HG03108 (cell line): ENCODE data around the gene NDUFAF8.
A peak's percentile ranks its signal among the peaks of the same experiment; 100 is the strongest.

Experiments used
- ATAC-seq: cut with Tn5 transposase; IDR thresholded peaks from one replicate; pipeline ENCODE4 v1.9.1; 2021; ENCODE audit warnings: moderate library complexity; ENCODE audit not compliant: unreplicated experiment

NDUFAF8 gene, protein sequence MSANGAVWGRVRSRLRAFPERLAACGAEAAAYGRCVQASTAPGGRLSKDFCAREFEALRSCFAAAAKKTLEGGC

DNA sequence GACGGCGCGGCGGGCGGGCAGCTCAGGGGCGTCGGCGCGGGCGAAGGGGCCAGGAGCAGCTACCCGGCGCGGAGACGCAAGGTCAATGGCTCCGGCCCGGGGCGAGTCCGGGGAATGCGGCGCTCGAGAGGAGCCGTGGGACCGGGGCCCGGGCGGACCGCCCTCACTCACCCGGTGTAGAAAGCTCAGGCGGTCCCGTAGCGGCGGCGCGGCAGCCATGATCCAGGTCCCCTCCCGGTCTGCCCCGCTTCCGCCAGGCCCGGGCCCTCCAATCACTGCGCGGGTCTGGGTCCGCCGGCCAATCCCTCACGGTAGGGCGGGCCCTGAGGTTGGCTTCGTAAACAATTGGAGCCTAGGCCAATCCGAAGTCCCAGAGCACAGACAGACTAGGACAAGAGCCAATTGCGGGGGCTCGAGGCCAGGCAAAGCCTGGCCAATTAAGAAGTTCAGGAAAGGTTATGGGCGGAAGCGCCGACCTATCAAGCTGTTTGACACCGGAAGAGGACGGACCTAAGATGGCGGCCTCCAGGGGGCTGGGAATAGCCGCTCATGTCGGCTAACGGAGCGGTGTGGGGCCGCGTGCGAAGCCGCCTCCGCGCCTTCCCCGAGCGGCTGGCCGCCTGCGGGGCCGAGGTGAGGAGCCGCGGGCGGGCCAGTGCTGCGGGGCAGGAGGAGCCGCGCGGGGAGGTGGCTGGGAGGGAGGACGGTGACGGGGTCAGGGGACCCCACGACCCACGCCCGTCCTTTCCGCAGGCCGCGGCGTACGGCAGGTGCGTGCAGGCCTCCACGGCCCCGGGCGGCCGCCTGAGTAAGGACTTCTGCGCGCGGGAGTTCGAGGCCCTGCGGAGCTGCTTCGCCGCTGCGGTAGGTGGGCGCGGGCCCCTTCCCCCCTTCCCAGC is at the start of gene NDUFAF8, which contains the start of gene TEPSIN:
TSS of gene NDUFAF8 (plus strand) at position 504 of the 899 bp plus-strand sequence. CDS start at position 550, 46 bp downstream.
TSS of gene TEPSIN (minus strand) at position 241 of the 899 bp plus-strand sequence. CDS start at position 219, 22 bp downstream.
- peak; percentile 95 for ATAC-seq

DNA sequence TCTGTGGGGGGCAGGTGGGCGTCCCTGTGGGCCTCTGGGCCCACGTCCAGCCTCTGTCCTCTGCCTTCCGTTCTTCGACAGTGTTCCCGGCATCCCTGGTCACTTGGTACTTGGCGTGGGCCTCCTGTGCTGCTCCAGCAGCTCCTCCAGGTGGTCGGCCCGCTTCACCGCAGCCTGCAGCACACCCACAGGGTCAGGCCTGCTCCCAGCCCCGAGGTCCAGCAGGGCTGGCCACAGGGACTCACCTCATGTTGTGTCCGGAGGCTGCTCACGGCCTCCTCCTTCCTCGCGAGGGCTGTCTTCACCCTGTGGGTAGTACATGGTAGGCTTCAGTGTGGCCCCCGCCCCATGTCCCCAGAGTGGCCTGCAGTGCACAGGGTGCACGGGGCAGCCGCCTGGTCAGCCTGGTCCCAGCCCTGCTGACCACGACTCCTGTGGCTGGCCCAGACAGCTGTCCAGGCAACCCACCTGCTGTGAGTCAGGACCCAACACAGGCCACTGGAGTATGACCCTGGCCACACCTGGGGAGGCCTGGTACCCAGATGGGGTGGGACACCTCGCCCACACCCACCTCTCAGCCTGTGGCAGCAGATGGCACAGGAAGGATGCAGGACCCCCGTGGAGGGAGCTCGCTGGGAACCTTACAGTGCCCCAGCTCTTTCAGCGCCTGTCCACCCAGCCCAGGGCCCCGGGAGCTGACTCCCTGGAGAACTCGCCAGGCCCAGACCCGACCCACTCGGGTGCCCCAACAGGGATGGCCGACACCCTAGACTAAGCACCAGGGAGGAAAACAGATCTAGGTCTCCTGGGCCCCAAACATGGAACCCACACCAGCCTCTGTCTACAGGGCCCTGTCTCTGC is 49.2 kb upstream of the NDUFAF8 start:
- no peak for ATAC-seq

DNA sequence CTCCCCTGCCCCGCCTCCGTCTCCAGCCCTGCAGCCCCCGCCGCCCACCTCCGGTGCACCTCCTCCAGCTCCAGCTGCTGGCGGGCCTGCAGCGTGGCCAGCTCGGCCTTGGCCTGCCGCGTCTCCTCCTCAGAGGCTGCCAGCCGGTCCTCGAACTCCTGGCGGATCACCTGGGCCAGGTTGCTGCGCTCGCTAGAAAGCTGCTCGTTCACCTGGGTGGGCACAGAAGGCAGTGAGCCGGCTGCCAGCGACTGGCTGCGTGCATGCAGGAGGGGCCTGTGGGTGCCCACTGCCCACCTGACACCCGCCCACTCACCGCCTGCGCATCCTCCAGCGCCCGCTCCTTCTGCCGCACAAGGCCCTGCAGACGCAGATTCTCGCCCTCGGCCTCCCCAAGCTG is 48.5 kb upstream of the NDUFAF8 start:
- ATAC-seq = no peak

DNA sequence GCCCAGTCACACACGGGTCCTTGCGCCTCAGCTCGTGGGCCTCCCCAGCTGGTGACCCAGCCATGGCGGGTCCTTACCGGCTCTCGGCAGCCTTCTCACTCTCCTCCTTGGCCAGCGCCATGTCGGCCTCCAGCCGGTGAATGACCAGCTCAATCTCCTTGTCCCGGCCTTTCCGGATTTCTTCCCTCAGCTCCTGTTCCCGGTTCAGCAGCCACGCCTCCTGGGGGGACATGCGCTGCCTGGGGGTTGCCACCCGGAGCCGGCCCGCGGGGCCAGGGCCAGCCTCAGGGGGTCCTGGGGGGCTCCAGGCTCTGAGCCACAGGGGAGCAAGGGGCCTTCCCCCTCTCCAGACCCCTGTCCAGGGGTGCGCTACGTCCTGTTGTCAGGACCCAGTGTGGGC is 48.0 kb upstream of the NDUFAF8 start:
- ATAC-seq = no peak

DNA sequence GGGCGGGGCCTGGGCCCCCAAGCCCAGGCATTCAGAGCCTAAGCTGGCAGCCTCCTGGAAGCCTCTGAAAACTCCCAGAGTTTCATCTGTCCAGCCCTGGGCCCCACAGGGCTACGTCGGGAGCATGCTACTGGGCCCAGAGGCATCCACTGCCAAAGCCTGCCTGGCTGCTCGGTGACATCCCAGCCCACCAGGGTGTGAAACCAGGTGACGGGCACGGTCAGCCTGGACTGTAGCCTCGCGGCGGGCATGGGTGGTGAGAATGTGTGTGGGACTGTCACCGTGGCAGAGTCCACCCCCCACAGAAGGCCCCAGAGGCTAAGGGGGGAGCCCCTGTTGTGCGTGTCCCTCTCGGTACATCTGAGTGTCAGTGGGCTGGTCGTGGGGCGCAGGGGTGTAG is 47.5 kb upstream of the NDUFAF8 start:
- ATAC-seq = no peak

DNA sequence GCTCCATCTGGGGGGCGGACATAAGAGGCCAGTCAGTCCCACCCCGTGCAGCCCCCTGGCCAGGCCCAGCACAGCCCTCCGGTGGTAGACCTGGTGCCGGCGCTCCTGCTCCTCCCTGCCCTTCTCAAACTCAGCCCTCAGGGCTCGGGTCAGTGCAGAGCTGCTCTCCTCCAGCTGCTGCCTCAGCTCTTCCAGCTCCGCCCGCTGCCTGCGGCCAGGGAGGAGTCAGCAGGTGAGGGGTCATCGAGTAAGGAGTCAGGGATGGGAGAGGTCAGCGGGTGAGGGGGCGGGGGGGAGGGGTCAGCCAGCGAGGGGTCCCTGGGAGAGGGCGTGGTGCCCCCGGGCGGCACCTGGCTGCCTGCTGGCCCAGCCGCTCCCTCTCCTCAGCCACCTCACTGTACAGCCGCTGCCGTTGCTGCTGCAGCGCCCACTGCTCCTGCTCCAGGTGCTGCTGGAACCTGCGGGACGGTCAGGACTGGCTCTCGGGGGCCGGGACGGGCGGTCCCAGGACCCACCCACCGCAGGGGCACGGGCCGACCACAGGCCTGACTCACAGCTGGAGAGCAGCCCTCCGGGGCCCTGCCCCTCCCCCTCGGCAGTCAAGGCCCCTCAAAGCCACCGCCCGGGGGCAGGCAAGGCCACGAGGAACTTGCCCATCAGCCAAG is 46.6 kb upstream of the NDUFAF8 start:
- ATAC-seq = no peak

DNA sequence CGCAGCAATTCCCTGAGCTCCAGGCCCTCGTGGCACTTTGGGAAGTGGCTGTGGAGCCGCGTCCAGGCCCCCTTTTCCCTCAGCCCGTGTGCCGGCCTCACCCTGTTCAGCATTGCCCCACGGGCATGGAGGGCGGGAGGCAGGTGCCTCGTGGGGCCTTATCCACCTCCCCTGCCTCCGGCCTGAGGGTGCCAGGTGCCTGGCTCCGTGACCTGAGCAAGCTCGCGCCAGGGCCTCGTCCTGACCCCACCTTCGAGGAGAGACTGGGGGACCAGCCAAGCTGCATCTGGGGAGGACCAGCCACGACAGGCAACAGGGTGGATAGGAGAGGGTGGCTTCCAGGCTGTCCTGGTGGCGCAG is 46.1 kb upstream of the NDUFAF8 start:
- ATAC-seq = no peak

DNA sequence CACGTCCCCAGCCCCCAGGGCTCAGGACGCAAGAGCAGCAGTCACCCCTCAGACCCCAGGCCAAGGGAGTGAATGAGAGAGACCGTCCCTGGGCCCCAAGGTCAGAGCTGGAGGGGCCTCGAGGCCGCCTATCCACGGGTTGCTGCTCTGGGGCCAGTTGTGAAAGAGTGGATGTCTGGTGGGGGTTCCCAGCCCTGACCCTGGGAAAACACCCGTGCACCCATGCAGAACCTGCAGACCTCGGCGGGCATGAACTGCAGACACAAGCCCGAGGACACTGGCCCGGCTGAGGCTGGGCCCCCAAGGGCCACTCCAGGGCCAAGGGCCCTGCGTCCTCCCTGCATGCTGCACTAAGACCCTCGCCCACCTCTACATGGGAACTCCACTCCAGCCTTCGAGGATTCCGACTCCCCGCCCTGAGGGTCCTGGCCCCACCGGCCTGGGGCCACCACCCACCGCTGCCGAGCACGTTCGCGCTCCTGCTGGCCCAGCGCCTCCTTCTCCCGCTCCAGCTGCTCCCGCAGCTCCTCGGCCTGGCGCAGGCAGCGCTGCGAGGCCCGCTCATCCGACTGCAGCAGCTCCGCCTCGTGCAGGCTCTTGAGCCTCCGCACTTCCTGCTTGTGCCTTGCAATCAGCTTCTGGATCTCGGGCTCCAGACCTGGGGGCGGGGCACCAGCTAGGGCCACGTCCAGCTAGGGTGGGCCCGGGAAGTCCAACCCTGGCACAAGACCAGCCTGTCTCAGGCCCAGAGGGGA is 45.5 kb upstream of the NDUFAF8 start:
- ATAC-seq = no peak

DNA sequence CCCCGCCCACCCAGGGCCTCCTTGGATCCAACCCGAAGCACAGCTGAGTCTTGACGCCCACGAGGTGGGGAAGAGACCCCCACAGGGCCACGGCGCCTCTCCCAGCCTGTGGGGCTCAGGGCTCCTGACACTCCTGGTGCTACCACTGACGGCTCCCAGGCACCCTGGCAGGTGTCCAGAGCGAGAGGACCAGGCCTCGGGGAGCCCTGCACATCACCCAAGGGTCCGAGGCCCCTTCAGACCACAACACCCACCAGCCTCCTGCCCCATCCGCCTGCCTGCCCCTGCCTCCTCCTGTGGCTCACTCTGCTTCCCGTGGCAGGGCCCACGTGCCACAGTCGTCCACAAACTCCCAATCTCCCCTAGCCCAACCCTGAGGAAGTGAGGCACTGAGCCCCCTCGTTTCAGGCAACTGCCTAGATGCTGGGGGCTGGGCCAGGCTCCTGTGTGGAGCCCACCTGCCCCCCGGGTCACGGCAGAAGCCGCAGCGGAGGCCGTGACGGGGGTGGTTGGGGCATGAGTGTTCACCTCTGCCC is 44.8 kb upstream of the NDUFAF8 start:
- ATAC-seq = no peak

DNA sequence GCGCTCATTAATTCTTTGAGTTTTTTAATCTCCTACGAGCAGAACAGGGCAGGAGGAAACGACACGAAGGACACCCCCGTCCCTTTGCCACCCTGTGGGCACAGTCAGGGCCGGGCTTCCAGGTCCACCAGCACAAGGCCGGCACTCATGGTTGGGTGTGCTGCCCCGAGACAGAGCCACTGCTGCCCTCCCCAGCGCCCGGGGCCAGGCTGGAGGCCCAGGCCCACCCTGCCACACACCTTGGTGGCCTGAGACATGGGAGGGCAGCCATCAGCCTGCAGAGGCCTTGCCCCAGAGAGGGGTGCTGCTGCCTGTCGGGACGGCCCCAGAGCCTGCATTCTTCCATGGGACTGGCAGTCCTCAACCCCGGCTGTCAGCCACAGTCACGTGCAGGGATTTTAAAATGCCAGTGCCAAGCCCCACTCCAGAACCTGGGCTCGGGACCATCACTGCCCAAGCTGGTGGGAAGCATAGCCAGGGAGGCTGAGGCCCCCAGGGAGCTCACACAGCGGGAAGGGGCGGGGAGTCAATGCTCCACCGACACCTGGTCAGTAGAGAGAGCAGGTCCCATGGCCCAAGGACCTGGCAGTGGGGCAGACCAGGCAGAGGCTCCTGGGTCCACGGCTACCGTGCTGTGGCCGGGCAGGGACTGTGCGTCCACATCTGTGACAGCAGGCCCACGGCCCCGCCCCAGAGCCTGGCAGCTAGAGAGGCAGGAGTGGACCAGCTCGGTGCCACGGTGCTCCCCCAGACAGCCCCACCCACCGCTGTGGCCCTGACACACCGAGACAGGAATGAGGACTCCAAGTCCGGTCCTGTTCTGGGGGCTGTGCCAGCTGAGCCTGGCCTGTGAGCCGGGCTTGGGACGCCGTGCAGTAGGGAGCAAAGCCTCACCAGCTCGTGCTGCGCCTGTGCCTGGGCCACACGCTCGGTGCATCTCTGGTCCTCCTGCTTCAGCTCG is 43.9 kb upstream of the NDUFAF8 start:
- ATAC-seq = no peak

DNA sequence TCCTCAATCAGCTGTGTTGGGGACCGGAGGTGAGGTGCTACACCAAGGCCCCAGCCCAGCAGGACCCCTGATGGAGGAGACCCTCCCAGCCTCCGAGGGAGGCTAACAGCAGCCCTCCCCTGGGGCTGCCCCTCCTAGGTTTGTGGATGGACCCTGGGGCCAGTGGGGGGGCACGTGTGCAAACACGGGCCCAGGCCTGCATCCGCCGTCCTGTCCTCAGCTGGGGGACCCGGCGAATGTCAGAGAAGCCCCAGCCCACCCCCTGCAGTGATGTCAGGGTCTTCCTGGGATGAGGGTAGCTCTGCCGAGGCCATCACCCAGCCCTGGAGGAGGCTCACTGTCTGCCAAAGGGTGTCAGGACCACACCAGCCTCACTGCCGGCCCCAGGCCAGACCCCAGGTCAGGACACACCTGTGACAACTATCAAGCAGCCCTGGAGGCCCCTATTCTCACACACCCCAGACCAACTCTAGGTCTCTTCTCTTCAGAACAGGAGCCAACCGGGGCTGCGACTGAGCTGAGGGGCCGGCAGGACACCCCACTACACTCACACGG is 43.1 kb upstream of the NDUFAF8 start:
- ATAC-seq = no peak

DNA sequence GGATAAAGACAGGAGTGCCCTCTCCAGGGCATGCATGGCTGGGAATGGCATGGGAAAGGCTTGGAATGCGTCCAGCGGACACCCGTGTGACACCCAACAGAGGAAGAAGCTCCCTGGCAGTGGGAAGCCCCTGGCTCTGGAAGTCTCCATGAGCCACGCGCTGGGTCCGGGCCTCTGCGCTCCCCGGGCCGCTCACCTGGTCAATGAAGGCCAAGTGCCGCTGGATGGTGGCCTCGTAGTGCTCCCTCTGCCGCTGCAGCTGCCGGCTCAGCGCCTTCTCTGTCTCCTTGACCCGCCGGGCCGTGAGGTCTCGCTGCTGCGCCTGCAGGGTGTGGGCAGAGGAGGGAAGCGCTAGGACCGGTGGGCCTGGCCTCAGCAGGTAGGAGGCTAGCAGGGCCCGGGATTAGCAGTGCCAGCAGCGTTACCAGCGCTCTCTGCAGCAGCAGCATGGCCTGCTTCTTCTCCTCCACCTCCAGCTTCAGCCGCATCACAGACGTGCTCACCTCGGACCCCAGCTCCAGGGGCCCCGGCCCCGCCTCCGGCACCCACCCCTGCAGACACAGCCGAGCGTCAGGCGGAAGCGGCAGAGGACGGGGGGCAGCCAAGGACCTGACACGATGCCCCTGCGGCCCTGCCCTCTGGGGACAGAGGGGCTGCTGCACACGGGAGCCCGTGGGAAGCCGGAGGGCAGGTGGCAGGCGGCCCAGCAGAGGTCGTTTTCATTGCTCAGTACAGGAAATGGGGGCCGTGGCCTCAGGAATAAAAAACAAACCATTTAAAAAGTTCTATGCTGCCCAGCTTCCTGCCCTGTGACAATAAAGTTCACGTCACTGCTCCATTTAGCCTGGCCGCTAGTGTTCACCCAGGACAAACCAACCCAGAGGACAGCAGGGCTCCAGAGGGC is 42.4 kb upstream of the NDUFAF8 start:
- ATAC-seq = no peak

DNA sequence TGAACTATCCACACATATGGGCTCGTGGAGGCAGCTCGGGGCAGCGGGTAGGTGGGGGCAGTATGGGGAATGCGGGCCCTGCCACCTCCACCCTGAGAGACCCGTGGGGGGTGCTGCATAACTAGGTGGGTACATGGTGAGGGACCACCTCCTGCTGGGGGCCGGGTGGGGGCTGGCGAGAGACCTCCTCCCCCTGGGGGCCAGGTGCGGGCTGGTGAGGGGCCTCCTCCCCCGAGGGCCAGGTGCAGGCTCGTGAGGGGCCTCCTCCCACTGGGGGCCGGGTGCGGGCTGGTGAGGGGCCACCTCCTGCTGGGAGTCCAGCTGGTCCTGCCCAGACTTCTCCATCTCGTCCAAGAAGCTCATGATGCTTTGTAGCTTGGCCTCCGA is 41.7 kb upstream of the NDUFAF8 start:
- ATAC-seq = no peak

DNA sequence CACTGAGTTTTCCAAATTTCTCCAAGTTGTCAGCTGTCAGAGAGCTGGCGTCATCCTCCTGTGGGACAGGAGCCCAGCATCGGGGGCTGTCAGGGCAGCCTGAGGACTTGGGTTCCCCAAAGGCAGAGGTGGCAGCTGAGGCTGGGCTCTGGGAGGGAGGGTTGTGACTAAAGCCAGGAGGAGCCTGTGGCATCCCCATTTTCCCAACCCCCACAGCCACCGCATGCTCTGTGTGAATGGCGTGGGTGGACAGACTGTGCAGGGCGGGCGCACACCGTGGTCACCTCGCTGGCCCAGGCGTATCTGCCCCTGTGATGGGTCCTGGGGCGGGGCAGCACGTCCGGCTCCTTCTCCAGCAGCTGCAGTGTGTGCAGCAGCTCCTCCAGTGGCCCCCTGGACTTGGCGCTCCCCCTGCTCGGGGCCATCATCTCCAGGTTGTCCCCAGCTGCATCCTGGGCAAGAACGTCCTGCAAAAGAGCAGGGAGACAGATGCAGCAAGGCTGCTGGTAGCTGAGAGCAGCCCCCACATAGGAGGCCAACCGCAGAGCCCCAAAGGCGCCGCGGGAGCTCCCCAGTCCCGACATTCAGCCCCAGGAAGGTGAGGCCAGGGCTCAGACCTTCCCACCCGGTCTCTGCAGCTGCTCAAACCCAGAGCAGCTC is 41.2 kb upstream of the NDUFAF8 start:
- no peak for ATAC-seq

DNA sequence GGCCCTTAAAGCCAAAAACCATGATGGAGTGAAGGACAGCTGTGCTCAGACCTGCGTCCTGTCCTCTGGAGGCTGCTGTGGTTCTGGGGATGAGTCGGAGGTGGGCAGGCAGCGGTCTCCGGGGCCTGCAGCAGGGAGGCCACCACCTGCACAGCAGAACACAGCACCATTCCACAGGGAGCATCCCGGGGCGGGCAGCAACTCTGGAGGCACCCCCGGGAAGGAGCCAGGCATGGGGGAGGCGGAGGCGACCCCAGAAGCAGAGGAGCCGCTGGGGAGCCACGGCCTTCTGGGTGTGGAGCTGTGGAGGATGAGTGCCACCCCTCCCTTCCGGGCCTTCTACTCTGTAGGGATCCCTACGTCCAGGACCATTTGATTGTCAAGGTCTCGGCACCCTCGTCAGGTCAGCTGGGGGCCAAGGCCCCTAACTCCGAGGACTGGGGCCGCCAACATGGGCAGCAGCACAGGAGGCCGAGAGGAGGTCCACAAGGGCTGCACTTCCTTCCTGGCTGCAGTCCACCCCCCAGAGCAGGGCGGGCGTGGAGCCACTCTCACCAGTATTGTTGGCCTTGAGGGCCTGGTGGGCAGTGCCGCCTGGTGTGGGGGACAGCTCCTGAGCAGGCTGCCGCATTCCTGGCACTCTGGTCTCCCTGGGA is 40.2 kb upstream of the NDUFAF8 start:
- no peak for ATAC-seq

DNA sequence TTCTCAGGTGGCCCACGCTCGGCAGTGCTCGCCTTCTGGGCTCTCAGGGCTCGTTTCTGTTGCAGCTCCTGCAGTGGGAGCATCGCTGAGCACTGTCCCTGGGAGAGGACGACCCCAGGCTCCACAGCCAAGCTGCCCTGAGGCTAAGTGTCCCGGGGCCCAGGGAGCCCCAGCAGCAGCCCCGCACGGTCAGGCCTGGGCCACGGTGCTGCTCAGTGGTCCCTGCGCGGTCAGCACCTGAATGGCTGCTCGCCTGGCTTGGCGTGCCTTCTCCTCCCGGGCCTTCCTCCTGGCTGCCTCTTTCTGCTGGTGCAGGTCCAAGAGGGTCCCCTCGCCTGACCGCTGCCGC is 39.7 kb upstream of the NDUFAF8 start:
- no peak for ATAC-seq

DNA sequence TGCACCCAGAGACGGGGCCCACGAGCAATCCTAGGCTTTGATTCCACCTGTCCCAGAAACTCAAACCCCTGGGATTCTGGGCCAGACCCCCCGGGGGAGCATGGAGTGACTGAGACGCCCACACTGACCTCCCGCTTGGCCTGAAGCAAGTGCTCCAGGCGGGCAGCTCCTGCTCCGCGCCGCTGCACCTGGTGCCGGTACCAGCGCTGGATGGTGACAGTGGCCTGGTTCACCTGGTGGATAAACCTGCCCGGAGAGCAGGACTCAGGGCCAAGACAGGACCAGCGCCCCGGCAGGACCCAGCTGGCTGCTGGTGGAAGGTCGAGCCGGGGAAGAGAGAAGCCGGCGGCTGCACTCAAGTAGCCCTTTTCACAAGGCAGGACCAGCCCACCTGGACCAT is 38.9 kb upstream of the NDUFAF8 start:
- no peak for ATAC-seq
